Testis (tissue), 3 donors: ENCODE data around the gene AIFM3. TPM values are rescaled to one million over a fixed set of nuclear protein-coding genes. Genes with fewer than 3 reads are reported as not detected.

Experiments used
- DNase-seq: peaks from one replicate; pipeline ENCODE4 v3.0.0-alpha.2; 2019
- H3K27ac ChIP-seq, 2 donors: fragments of 200-600 bp; sonication (generic); one replicate each; pipeline ENCODE4 v1.5.1; 2019
- H3K27me3 ChIP-seq: fragments of 200-600 bp; sonication (generic); one replicate; pipeline ENCODE4 v1.5.1; 2019
- H3K36me3 ChIP-seq: fragments of 200-600 bp; sonication (generic); one replicate; pipeline ENCODE4 v1.5.1; 2017; ENCODE audit warnings: low read depth; ENCODE audit errors: missing control alignments
- H3K4me1 ChIP-seq: fragments of 200-600 bp; sonication (generic); one replicate; pipeline ENCODE4 v1.5.1; 2019
- H3K4me3 ChIP-seq, 2 donors: fragments of 200-600 bp; sonication (generic); one replicate each; pipeline ENCODE4 v1.5.1; 2017 to 2019
- H3K9me3 ChIP-seq: fragments of 200-600 bp; sonication (generic); one replicate; pipeline ENCODE4 v1.5.1; 2017
- POLR2A ChIP-seq: fragments of 450-650 bp; IDR thresholded peaks from one replicate; pipeline ENCODE4 v1.6.1; 2017; ENCODE audit warnings: antibody characterized with exemption, mild to moderate bottlenecking, moderate library complexity
- WGBS, 2 donors: methylation state at CpG; one replicate each; pipeline ENCODE4 v1.1.5; 2018; 5-methylcytosine and 5-hydroxymethylcytosine counted together
- intact Hi-C: fragments of 100-400 bp; cut with DNase I; formaldehyde crosslinking; loops from one replicate; pipeline ENCODE4 v1.15.1; 2023; ENCODE audit warnings: low total_unique reads
- polyA plus RNA-seq: library from polyadenylated mRNA; stranded (reverse); fragments of 350-450 nt; fragmentation: Illumina TruSeq; extraction: RNeasy Lipid Tissue Mini Kit (QIAGEN cat#74804); gene quantifications from one replicate; pipeline ENCODE4 v1.2.3, GENCODE V29; 2014; ENCODE audit warnings: low read depth, low replicate concordance; ENCODE audit not compliant: insufficient read depth
- total RNA-seq, 2 donors: library from RNA; depleted of rRNA; stranded (reverse); fragments of >200 nt; gene quantifications; one replicate each; pipeline ENCODE4 v1.2.3, GENCODE V29; 2016
- TF ChIP-seq, protein P1 (sequence below), 3 experiments: fragments of 450-650 bp in 2 of 3; fragments of 200-600 bp in 1 of 3; sonication (generic) in 1 of 3; IDR thresholded peaks; one replicate each; pipeline ENCODE4 v1.5.1; 2016 to 2019; ENCODE audit warnings: antibody characterized with exemption in 3 of 3, mild to moderate bottlenecking in 2 of 3, moderate library complexity in 1 of 3

The AIFM3 gene
- total and polyA plus RNA-seq, 3 donors from 2014 or later: 0.88 to 2.9 (median 1.6) TPM

DNA sequence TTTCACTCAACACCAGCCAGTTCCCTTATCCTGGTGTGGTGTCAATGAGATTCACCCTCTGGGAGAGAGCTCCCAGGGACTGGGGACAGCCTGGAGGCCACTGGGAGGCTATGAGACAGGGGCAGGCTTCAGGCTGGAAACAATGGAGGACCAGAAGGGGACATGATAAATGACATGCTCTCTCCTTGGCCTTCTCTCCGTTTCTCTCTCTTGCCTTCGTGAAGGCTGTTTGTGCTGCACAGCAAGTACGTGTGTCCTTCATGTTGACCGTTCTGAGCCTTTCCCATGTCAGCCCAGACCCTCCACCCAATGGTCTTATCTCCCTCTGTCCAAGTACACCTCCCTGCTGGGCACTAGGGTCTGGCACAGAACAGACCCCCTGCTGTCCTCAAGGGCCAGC lies 13.5 kb downstream of the AIFM3 start:
- 71 to 74% methylated on average over 4 of the region's 4 CpGs for WGBS, 2 donors
- no peak overlapping the region for H3K4me3 ChIP-seq
- no peaks in the 10 kb centered on the region for H3K27me3 ChIP-seq
- H3K27ac ChIP-seq: no peak overlapping the region
- TF ChIP-seq, protein P1, sequence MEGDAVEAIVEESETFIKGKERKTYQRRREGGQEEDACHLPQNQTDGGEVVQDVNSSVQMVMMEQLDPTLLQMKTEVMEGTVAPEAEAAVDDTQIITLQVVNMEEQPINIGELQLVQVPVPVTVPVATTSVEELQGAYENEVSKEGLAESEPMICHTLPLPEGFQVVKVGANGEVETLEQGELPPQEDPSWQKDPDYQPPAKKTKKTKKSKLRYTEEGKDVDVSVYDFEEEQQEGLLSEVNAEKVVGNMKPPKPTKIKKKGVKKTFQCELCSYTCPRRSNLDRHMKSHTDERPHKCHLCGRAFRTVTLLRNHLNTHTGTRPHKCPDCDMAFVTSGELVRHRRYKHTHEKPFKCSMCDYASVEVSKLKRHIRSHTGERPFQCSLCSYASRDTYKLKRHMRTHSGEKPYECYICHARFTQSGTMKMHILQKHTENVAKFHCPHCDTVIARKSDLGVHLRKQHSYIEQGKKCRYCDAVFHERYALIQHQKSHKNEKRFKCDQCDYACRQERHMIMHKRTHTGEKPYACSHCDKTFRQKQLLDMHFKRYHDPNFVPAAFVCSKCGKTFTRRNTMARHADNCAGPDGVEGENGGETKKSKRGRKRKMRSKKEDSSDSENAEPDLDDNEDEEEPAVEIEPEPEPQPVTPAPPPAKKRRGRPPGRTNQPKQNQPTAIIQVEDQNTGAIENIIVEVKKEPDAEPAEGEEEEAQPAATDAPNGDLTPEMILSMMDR (IDR thresholded peaks at IDR 0.05): no peak
- TF ChIP-seq POLR2A: no peak
- no peaks in the 10 kb centered on the region for H3K9me3 ChIP-seq
- H3K4me1 ChIP-seq: peaks cover 21% of the 10 kb centered on the region
- no peaks in the 10 kb centered on the region for H3K36me3 ChIP-seq
- intact Hi-C loops: no loop called here
- no peak for DNase-seq

DNA sequence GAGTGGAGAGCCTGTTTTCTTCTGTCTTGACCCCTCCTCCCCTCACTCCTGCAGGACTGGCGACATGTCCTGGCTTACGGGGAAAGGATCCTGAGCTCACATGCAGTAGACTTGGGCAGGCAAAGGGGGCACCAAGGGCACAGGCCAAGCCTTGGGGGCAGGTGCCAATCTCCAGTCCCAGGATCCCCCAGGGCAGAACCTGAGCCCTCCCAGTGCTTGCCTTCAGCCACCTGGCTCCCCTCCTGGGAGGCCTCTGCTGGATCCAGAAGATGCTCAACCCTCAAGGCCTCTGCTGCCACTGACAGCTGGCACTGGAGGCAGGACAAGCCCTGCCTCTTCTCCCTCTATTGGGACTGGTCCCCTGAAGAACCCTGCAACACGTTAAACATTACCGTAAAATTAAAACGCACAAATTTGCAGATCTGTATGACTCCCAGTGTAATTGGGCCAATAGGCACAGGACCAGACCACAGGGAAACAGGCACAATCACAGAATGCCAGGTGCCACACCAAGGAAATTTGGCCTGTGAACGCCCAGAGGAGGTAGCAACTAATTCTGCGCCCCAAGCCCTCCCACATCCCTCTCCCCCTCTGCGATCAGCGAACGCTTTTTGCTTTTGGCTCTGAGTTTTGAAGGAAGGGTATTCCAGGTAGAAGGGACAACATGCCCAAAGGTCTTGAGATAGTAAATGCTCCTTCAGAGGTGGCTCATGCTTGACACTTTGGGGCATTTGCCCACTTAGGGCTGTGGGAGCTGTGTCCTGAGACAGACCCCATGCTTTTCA lies 14.1 kb downstream of the AIFM3 start:
- Histone ChIP-seq H3K9me3 (no peaks in the 10 kb centered on the region), H3K36me3 (no peaks in the 10 kb centered on the region), H3K4me1 (peaks cover 21% of the 10 kb centered on the region), H3K27ac (peak overlapping the region; percentile 75 to 95), H3K27me3 (no peaks in the 10 kb centered on the region), H3K4me3 (peak overlapping the region; percentile 69 to 86)
- no peak for DNase-seq
- TF ChIP-seq, protein P1 (IDR thresholded peaks at IDR 0.05): no peak
- no peak for TF ChIP-seq POLR2A
- intact Hi-C loops: no loop called here
- 44 to 47% methylated on average over 10 of the region's 10 CpGs for WGBS, 2 donors

DNA sequence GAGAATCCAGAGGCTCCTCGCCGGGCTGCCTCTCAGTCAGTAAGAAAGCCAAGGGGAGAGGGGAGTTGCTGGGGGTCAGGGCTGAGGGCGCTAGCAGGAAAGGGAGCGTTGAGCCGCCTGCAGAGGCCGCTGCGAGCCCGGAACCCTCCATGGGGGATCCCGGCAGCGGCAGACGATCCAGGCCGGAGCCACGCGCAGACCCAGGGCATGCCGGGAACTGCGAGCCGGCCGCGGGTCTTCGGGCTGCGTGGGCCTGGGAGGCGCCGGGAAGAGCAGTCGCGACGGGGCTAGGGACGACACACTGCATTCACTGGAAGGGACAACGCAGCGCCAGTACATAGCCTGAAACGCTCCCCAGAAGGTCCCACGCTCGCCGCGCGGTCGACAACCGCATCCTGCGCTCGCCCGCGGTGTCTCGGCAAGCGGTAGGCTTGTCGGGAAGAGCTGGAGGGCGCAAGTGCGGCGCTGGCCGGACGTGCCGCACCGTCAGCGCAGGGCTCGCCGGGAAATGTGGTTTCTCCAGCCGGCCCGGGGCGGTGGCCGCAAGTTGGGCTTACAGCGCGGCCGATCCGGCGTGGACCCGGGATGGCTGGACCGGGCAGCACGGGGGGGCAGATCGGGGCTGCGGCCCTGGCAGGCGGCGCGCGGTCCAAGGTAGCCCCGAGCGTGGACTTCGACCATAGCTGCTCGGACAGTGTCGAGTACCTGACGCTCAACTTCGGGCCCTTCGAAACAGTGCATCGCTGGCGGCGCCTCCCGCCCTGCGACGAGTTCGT lies 14.9 kb downstream of the AIFM3 start, which contains the start of gene LZTR1:
Gene LZTR1, plus strand, starts transcription at position 511 of the 776 bp plus-strand sequence. Its CDS starts 75 bp downstream, at position 586.
- Histone ChIP-seq H3K9me3 (no peaks in the 10 kb centered on the region), H3K4me3 (peak within 1 kb of the TSS; percentile 69 to 86), H3K27ac (peak within 1 kb of the TSS; percentile 75 to 95), H3K36me3 (no peaks in the 10 kb centered on the region), H3K4me1 (peaks cover 21% of the 10 kb centered on the region), H3K27me3 (no peaks in the 10 kb centered on the region)
- 0% methylated on average over 46 to 81 of the region's 87 CpGs for WGBS, 2 donors
- peak; percentile 91 for DNase-seq
- intact Hi-C loops: no loop called here
- TF ChIP-seq POLR2A: peak; percentile 39
- TF ChIP-seq, protein P1 (IDR thresholded peaks at IDR 0.05): peak; percentile 54 to 73 (median 61)

DNA sequence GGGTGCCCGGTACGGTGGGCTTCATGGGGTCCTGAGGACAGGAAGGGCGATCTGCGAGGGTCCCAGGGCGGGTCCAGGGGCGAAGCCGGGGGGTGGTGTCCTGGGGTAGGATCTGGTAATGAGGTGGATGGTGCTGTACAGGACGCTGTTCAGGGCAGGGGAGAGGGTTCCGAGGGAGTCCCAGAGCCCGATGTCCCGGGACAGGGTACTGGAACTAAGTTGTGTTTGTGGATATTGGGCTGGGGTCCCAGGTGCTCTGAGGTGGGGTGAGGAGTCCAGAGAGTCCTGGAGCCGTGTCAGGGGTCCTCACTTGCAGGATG lies 15.5 kb downstream of the AIFM3 start:
- DNase-seq: no peak
- intact Hi-C loops: no loop called here
- Histone ChIP-seq H3K27ac (peak overlapping the region; percentile 75 to 95), H3K27me3 (no peaks in the 10 kb centered on the region), H3K4me3 (peak overlapping the region; percentile 69 to 86), H3K4me1 (peaks cover 21% of the 10 kb centered on the region), H3K9me3 (no peaks in the 10 kb centered on the region), H3K36me3 (no peaks in the 10 kb centered on the region)
- TF ChIP-seq, protein P1 (IDR thresholded peaks at IDR 0.05): no peak
- no peak for TF ChIP-seq POLR2A
- WGBS, 2 donors: 0 to 2% methylated on average over 7 to 12 of the region's 12 CpGs
